HG03354 (cell line): ENCODE results near the gene FAM234B.

Experiments
- ATAC-seq: cut with Tn5 transposase; IDR thresholded peaks from one replicate; pipeline ENCODE4 v1.9.1; 2021; ENCODE audit warnings: mild to moderate bottlenecking; ENCODE audit not compliant: unreplicated experiment, poor library complexity, severe bottlenecking

FAM234B gene

DNA sequence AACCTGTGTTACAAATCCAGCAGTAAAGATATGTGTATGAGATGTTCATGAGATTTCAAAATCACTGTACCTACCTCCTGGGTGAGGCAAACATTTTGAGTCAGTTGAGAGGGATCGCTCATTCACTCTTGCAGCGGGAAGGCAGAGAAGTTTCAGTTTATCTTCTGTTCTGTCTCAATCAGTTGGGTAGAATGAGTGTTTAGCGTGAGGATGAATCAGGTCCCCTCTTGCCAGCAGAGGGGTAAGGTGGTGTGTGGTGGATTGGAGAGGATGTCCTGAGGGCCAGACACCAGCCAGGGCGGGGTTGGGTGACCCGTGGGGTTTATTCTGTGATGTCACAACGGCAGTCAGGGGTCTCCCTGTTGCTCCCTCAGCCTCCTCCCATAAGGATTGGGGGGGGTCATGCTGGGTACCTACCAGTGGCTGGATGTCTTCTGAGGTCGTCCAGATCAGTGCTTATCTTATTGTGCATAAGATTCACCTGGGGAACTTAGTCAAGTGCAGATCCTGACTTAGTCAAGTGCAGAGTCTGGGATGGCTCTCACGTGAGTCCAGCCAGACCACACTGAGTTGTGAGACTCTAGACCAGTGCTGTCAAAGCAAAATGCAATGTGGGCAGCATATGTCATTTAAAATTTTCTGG lies 59.3 kb downstream of the FAM234B start, which contains the start of gene GSG1:
Gene GSG1 (minus strand): TSS at position 277 of the 643 bp plus-strand sequence. CDS start 155 bp downstream, at position 122.
- ATAC-seq = no peak

DNA sequence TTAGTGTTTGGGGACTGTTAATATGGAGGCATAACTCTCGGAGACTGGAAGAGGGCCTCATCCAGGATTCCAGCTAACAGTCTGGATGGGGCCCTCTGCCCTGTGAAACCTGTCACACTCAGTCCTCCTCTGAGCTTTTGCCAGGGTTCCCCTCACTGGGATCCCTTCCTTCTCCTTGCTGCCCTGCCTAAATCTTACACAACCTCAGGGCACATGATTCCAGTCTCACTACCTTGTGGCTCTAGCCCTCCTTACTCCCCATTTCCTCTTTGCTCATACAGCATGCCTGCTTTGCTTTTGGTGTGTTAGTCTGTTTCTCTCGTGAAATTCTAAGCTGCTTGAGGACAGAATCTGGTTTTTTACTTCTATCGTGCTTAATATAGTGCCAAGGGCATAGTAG lies 60.2 kb downstream of the FAM234B start:
- no peak for ATAC-seq

- ATAC-seq = no peak
Observed at GRCh38 chr12:13105781-13106180, 61.6 kb downstream of the FAM234B start.

DNA sequence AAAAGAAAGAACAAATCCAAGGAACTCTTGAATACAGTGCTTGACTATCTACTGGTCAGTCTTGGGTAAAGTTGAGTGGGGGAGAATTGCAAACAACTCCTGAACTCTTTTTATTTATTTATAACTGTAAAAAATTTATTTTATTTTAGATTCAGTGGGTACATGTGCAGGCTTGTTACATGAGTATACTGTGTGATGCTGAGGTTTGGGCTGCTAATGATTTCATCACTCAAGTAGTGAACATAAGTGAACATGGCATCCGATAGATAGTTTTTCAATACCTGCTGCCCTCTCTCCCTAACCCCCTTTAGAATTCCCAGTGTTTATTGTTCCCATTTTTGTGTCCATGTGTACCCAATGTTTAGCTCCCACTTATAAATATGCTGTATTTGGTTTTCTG lies 62.5 kb downstream of the FAM234B start:
- no peak for ATAC-seq

DNA sequence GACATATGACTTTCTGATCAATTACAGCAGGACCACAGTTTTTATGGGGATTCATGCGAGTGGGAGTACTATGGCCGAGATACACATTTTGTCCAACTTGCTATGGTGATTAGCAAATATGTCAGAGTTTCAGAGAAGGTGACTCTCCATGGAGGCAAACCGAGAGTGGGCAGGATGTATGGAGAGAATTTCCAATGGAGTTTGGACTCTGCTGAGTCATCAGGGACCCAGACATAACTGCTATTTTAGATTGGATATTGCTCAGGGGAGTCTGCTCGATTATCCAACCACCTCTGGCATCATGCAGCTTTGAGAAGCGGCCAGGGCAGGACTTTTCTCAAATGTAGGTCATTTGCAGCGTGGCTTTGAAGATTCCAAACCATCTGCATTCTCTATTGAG lies 68.8 kb downstream of the FAM234B start:
- no peak for ATAC-seq

DNA sequence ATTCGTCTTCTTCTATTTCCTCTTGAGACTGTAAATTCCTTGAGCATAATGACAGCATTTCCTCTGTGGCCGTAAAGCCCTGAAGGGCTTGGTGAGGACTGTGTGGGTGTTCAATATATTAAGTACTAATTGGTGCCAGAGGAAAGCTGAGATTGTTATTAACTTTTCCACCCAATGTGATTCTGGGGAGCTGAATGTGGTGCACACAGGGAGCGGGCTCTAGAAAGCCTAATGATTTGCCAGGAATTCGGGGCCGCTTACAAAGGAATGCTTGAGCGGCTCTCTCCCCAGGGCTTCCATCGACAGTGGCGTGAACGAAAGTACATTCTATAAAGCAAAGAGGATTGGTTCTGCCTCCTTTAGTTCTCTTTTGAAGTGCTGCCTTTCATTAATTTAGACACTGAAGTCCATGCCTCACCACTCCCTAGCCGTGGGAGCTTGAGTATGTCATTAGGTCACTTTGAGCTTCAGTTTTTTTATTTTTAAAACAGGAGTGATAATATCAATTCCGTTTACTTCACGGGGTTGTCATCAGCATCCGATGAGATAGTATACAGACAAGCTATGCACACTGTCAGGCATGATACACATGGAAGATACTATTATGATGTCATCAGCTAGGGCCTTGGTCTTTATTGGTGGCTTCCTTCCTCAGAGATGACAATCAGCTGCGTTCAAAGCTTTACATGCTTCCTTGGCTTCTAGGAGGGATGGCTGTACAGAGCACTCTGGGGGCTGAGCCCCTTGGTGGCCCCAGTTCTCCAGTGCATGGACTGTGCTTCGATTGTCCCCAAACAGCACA lies 70.3 kb downstream of the FAM234B start:
- ATAC-seq = no peak

DNA sequence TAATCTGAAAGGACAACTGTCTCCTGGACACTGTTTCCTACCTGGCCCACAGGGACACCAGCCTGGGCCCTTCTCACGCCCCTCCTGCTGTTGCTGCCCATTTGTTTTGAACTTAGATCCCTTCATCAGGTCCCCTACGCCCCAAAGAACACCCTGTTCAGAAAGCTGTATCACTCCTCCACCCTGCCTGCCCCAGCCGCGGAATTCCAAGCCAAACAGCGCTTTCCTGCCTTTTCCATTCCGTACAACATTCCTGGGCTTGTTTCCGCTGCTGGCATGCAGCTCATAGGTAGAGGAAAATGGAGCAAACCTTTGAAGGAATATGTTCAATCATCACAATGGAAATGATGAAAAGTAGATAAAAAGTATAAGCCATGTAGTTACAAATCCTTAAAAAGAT lies 72.1 kb downstream of the FAM234B start:
- no peak for ATAC-seq

DNA sequence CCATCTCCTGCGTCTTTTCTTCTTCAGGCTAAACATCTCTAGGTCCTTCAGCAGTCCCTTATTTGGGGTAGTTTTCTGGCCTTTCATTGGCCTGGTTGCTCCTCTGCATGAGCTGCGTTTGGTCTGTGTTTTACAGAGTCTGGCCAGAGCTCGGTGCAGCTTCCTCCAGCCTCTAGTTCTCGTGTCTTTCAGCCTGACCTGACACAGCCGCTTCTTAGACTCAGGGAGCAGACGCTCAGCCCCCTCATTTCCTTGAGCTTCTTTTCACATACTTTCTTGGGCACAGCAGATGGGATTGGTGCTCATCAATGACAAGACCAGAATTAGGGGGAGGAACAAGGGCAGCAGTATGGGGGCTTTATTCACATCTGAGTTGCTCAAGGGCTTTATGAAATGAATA lies 72.8 kb downstream of the FAM234B start:
- no peak for ATAC-seq

DNA sequence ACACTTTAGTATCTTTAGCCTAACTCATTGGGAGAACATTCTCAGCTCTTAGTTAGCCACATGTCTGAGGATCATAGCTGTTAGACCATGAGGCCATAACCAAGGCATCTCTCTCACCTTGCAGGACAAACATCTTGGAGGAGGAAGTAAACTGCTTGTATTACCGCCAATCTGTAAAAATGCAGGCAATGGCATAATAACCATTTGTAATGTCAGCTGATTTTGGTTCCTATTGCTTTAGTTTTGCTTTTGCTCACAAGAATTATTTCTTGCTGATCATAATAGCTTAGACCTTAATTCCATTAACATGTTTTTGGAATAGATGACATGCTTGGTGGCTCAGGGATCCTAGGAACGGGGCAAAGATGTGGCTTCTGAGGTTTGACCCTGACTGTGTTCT lies 75.6 kb downstream of the FAM234B start:
- no peak for ATAC-seq

DNA sequence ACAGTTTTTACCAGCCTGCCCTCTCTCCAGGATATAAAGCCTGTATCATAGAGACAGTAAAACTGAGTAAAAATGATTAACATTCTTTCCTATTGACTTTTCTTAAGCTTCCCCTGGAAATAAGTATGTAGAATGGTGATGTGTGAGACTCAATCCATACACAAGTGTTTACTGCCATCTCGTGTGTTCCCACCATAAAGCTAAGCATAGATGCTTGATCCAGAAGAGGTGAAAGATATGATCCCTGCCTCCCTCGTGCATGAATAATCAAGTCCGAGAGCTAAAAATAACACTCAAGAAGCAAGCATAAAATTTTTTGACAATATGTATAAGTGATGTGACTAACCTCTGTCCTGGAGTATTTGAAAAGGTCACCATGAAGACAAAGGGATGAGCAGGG lies 76.2 kb downstream of the FAM234B start:
- no peak for ATAC-seq

GRCh38 chr12:13121568-13121967 lies 77.4 kb downstream of the FAM234B start:
- ATAC-seq = no peak

DNA sequence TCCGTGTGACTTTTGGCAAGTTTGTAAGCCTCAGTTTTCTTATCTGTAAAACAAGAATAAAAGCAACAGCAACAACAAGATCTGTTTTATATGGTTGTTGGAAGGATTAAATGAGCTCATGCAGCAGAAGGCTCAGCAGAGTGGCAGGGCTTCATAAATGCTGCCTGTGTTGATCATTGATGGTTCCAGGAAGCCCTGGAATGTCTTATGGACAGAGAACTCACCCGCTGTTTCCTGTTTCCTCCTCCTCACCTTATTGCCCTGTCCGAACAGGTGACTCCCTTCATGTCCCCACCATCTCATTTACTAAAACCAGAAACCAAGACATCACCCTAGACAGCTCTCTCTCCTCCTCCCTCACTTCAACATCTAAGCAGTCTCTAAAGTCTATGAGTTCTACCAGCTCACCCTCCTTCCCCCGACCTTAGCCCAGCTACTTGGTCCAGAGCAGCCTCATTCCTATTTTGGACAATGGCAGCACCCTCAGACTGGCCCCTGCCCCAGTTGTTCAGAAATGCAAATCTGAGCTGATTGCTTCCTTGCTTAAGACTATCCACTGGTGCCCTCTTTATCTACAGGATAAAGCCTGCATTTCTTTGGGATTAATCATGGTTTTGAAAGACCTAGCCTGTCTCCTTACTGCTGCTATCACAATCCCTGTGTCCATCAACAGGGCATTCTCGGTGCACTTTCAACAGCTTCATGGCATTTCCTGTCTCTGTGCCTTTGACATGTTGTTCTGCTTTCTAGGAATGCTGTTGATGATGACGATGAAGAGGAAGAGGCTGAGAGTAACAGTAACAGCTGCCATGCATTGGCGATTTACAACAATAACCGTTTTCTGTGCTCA lies 80.7 kb downstream of the FAM234B start:
- no peak for ATAC-seq

DNA sequence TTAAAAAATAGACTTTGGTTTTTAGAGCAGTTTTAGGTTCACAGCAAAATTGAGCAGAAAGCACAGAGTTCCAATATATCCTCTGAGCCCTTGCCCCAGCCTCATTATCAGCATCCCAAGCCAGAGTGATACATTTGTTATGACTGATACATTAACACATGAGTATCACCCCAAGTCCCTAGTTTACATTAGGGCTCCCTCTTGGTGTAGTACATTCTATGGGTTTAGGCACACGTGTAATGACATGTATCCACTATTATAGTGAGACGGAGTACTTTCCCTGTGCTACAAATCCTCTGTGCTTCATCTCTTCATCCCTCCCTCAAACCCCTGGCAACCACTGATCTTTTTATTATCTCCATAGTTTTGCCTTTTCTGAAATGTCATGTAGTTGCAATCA lies 81.8 kb downstream of the FAM234B start:
- no peak for ATAC-seq

GRCh38 chr12:13126494-13126893 lies 82.3 kb downstream of the FAM234B start:
- no peak for ATAC-seq

DNA sequence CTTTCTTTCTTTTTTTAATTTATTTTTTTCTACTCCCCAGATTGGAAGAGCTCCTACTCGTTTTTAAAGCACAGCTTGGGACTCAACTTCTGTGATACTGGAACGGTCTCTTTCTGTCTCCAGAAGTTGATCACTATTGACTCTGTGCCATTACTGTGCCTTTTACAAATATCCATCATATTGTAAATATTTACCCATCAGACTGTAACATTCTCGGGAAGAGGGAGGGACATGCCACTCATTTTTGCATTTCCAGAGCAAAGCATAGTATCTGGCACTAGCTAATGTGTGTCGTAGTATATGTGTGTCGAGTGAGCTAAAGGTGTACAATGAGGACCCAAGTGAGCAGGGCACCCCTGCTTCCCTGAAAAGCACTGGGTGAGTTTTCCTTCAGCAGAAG lies 83.3 kb downstream of the FAM234B start:
- ATAC-seq = no peak

GRCh38 chr12:13128291-13128965 lies 84.2 kb downstream of the FAM234B start:
- no peak for ATAC-seq

DNA sequence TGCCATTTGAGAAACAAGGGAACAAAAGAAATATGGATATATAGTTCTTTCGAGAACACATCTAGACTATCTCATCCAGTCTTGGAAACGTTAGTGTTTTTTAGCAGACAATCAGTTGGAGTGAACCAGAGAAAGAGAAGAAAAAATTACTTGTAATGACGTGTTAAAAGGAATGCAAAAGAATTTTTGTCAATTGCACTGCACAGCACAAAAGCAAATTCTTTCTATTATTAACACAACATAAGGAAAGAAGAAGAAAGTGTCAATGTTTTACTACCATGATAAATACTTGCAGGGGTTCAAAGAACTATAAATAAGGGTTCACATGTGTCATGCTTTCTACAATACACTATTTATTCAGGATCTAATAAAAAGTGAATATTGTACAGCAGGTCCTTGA lies 86.8 kb downstream of the FAM234B start:
- ATAC-seq = no peak
